Activated CD8-positive, alpha-beta memory T cell treated with anti-CD3 and anti-CD28 coated beads, Interleukin-2, amount 10 ng/mL, durations not matched to agents 7 days and 5 days (primary cell): ENCODE data around the gene LRP5. TPM values are rescaled to one million over a fixed set of nuclear protein-coding genes. Genes with fewer than 3 reads are reported as not detected.

Experiments used
- ATAC-seq: fragments of 150-1000 bp; cut with Tn5 transposase; one replicate; pipeline ENCODE4 v1.10.0; 2021; ENCODE audit warnings: moderate library complexity
- CTCF ChIA-PET: fragments of 350-600 bp; sonication (Branson Sonifier 250); formaldehyde crosslinking; loops from one replicate; lab custom pipeline; 2021; ENCODE audit warnings: antibody characterized with exemption; lab: Charles Lee
- DNase-seq: peaks from one replicate; pipeline ENCODE4 v3.0.0-alpha.2; 2020
- H3K27ac Mint-ChIP-seq: one replicate; pipeline ENCODE4 v1.8.0; 2021; ENCODE audit warnings: mild to moderate bottlenecking, mixed read lengths
- H3K27me3 Mint-ChIP-seq: one replicate; pipeline ENCODE4 v1.8.0; 2021; ENCODE audit warnings: mixed read lengths
- H3K36me3 Mint-ChIP-seq: one replicate; pipeline ENCODE4 v1.8.0; 2021; ENCODE audit warnings: mild to moderate bottlenecking, mixed read lengths
- H3K4me1 Mint-ChIP-seq: one replicate; pipeline ENCODE4 v1.8.0; 2021; ENCODE audit warnings: mixed read lengths
- H3K4me3 Mint-ChIP-seq: one replicate; pipeline ENCODE4 v1.8.0; 2021; ENCODE audit warnings: mild to moderate bottlenecking, moderate library complexity, mixed read lengths
- H3K9me3 Mint-ChIP-seq: one replicate; pipeline ENCODE4 v1.8.0; 2022; ENCODE audit warnings: low read depth, mixed read lengths
- total RNA-seq, 2 experiments: library from RNA; stranded (reverse); gene quantifications; one replicate each; pipeline ENCODE4 v1.2.3, GENCODE V29; 2021

LRP5 gene
- total RNA-seq, 2 experiments from 2014 or later = 15.6 to 16.2 TPM

- Mint-ChIP-seq H3K4me1 (peaks cover 26% of the 10 kb centered on the region), H3K4me3 (no peak overlapping the region), H3K27ac (peak overlapping the region; percentile 63), H3K9me3 (no peaks in the 10 kb centered on the region), H3K27me3 (peaks cover 9% of the 10 kb centered on the region), H3K36me3 (no peaks in the 10 kb centered on the region)
- CTCF ChIA-PET = interaction anchor here (0.8 to 5.2 kb wide), 6 partner anchors 42 to 124 kb away, joined by 3 to 26 read pairs (median 6); no protein-coding TSS in a partner anchor
- ATAC-seq (no peak), DNase-seq (no peak)
Measured at GRCh38 chr11:68381716-68382115, 69.3 kb downstream of the LRP5 start.

- no peak for DNase-seq
- no peak overlapping the region for H3K27ac Mint-ChIP-seq
- H3K36me3 Mint-ChIP-seq = no peaks in the 10 kb centered on the region
- H3K4me3 Mint-ChIP-seq = no peak overlapping the region
- CTCF ChIA-PET = interaction anchor here (0.8 to 5.2 kb wide), 13 partner anchors 9 to 125 kb away, joined by 3 to 26 read pairs (median 3); partner anchors contain the start of gene C11orf24
- H3K4me1 Mint-ChIP-seq = peaks cover 26% of the 10 kb centered on the region
- no peaks in the 10 kb centered on the region for H3K9me3 Mint-ChIP-seq
- no peak for ATAC-seq
- peaks cover 9% of the 10 kb centered on the region for H3K27me3 Mint-ChIP-seq
Measured at GRCh38 chr11:68382358-68382998, 70.1 kb downstream of the LRP5 start.

GRCh38 chr11:68383976-68384501 is 71.6 kb downstream of the LRP5 start:
- DNase-seq (peak; percentile 77), ATAC-seq (peak; percentile 39)
- no peak overlapping the region for H3K4me3 Mint-ChIP-seq
- CTCF ChIA-PET = interaction anchor here (1.0 to 5.2 kb wide), 8 partner anchors 14 to 179 kb away, joined by 3 to 26 read pairs (median 7); no protein-coding TSS in a partner anchor
- H3K27ac Mint-ChIP-seq = no peak overlapping the region
- H3K9me3 Mint-ChIP-seq = no peaks in the 10 kb centered on the region
- no peaks in the 10 kb centered on the region for H3K36me3 Mint-ChIP-seq
- H3K4me1 Mint-ChIP-seq = peaks cover 26% of the 10 kb centered on the region
- H3K27me3 Mint-ChIP-seq = peaks cover 9% of the 10 kb centered on the region

GRCh38 chr11:68384530-68385081 is 72.2 kb downstream of the LRP5 start:
- H3K27me3 Mint-ChIP-seq = peaks cover 9% of the 10 kb centered on the region
- no peak overlapping the region for H3K4me3 Mint-ChIP-seq
- H3K36me3 Mint-ChIP-seq = no peaks in the 10 kb centered on the region
- CTCF ChIA-PET = interaction anchor here (1.2 to 1.8 kb wide), 3 partner anchors 47 to 127 kb away, joined by 6 to 9 read pairs (median 7); no protein-coding TSS in a partner anchor
- H3K27ac Mint-ChIP-seq = no peak overlapping the region
- peaks cover 24% of the 10 kb centered on the region for H3K4me1 Mint-ChIP-seq
- no peak for DNase-seq
- H3K9me3 Mint-ChIP-seq = no peaks in the 10 kb centered on the region
- no peak for ATAC-seq

DNA sequence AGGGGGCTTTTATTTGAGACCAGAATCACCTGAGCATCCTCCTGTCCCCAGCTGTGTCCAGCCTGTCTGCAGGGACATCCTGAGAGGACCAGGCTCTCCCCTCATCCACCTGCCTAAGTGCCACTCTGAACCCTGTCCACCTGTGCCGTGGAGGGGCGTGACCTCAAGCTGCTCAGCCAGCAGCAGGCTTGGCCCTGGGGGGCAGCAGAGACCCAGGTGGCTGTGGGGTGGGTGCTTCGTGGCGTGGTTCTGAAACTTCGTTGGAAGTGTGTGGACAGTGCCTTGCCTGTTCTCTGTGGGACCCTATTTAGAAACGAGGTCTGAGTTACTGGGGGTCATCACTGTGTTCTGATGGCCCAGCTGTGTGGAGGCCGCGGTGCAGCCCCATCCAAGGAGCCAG is 72.7 kb downstream of the LRP5 start:
- no peaks in the 10 kb centered on the region for H3K36me3 Mint-ChIP-seq
- peaks cover 19% of the 10 kb centered on the region for H3K4me1 Mint-ChIP-seq
- CTCF ChIA-PET = interaction anchor here (1.2 to 1.8 kb wide), 2 partner anchors 89 to 128 kb away, joined by 6 to 7 read pairs; no protein-coding TSS in a partner anchor
- no peak for DNase-seq
- peaks cover 4% of the 10 kb centered on the region for H3K27me3 Mint-ChIP-seq
- no peak overlapping the region for H3K4me3 Mint-ChIP-seq
- no peaks in the 10 kb centered on the region for H3K9me3 Mint-ChIP-seq
- no peak for ATAC-seq
- no peak overlapping the region for H3K27ac Mint-ChIP-seq

DNA sequence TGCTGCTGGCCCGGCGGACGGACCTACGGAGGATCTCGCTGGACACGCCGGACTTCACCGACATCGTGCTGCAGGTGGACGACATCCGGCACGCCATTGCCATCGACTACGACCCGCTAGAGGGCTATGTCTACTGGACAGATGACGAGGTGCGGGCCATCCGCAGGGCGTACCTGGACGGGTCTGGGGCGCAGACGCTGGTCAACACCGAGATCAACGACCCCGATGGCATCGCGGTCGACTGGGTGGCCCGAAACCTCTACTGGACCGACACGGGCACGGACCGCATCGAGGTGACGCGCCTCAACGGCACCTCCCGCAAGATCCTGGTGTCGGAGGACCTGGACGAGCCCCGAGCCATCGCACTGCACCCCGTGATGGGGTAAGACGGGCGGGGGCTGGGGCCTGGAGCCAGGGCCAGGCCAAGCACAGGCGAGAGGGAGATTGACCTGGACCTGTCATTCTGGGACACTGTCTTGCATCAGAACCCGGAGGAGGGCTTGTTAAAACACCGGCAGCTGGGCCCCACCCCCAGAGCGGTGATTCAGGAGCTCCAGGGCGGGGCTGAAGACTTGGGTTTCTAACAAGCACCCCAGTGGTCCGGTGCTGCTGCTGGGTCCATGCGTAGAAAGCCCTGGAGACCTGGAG is 74.1 kb downstream of the LRP5 start:
- Mint-ChIP-seq H3K36me3 (no peaks in the 10 kb centered on the region), H3K27me3 (no peaks in the 10 kb centered on the region), H3K9me3 (no peaks in the 10 kb centered on the region), H3K27ac (no peak overlapping the region), H3K4me3 (no peak overlapping the region), H3K4me1 (peaks cover 5% of the 10 kb centered on the region)
- DNase-seq = no peak
- CTCF ChIA-PET = interaction anchor here (1.8 to 2.5 kb wide), 2 partner anchors 90 to 129 kb away, joined by 6 to 9 read pairs; no protein-coding TSS in a partner anchor
- no peak for ATAC-seq

GRCh38 chr11:68387840-68388239 is 75.4 kb downstream of the LRP5 start:
- no peaks in the 10 kb centered on the region for H3K27me3 Mint-ChIP-seq
- H3K4me1 Mint-ChIP-seq = no peaks in the 10 kb centered on the region
- no peaks in the 10 kb centered on the region for H3K9me3 Mint-ChIP-seq
- H3K4me3 Mint-ChIP-seq = no peak overlapping the region
- H3K27ac Mint-ChIP-seq = no peak overlapping the region
- ATAC-seq (no peak), DNase-seq (no peak)
- CTCF ChIA-PET = interaction anchor here (1.5 to 2.5 kb wide), 2 partner anchors 92 to 130 kb away, joined by 8 to 9 read pairs; no protein-coding TSS in a partner anchor
- no peaks in the 10 kb centered on the region for H3K36me3 Mint-ChIP-seq

GRCh38 chr11:68388595-68389198 is 76.3 kb downstream of the LRP5 start:
- Mint-ChIP-seq H3K9me3 (no peaks in the 10 kb centered on the region), H3K4me1 (no peaks in the 10 kb centered on the region), H3K4me3 (no peak overlapping the region), H3K27ac (no peak overlapping the region), H3K27me3 (no peaks in the 10 kb centered on the region), H3K36me3 (no peaks in the 10 kb centered on the region)
- no peak for ATAC-seq
- no peak for DNase-seq
- CTCF ChIA-PET = interaction anchor here (2.5 kb wide), 1 partner anchor 131 kb away, joined by 9 read pairs; no protein-coding TSS in a partner anchor

GRCh38 chr11:68390315-68390714 is 77.9 kb downstream of the LRP5 start:
- Mint-ChIP-seq H3K4me1 (no peaks in the 10 kb centered on the region), H3K9me3 (no peaks in the 10 kb centered on the region), H3K27me3 (no peaks in the 10 kb centered on the region), H3K27ac (no peak overlapping the region), H3K4me3 (no peak overlapping the region), H3K36me3 (no peaks in the 10 kb centered on the region)
- CTCF ChIA-PET = interaction anchor here (1.3 kb wide), 1 partner anchor 8 kb away, joined by 3 read pairs; no protein-coding TSS in a partner anchor
- DNase-seq (no peak), ATAC-seq (no peak)

DNA sequence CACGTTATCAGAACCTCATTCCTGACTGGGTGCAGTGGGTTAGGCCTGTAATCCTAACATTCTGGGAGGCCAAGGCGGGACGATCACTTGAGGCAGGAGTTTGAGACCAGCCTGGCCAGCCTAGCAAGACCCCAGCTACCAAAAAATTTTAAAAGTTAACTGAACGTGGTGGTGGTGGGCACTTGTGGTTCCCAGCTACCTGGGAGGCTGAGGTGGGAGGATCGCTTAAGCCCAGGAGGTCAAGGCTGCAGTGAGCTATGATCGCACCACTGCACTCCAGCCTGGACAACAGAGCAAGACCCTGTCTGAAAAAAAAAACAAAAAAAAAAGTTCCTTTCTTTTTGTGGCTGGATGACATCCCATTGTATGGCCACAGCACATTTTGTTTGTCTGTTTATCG is 80.4 kb downstream of the LRP5 start:
- CTCF ChIA-PET = interaction anchor here (1.4 kb wide), 1 partner anchor 85 kb away, joined by 3 read pairs; no protein-coding TSS in a partner anchor
- Mint-ChIP-seq H3K4me3 (no peak overlapping the region), H3K4me1 (no peaks in the 10 kb centered on the region), H3K27ac (no peak overlapping the region), H3K9me3 (no peaks in the 10 kb centered on the region), H3K36me3 (no peaks in the 10 kb centered on the region), H3K27me3 (no peaks in the 10 kb centered on the region)
- DNase-seq (no peak), ATAC-seq (no peak)

DNA sequence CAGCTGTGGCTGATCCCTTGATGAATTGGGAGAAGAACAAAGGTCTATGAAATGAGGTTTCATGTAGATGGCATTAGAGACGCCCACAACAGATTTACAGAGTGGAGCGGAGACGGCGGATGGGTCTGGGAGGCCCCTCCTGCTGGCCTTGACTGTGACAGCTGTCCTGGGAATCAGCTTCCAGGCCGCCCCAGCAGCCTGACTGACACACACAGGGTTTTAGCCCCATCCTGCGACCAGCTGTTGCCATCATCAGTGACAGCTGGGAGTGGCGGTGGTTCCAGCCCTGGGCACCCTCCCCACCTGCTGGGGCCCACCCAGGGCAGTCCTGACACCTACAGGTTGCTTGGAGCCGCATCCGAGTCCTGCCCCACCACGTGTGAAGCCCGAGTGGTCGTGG is 84.1 kb downstream of the LRP5 start:
- H3K27ac Mint-ChIP-seq = no peak overlapping the region

DNA sequence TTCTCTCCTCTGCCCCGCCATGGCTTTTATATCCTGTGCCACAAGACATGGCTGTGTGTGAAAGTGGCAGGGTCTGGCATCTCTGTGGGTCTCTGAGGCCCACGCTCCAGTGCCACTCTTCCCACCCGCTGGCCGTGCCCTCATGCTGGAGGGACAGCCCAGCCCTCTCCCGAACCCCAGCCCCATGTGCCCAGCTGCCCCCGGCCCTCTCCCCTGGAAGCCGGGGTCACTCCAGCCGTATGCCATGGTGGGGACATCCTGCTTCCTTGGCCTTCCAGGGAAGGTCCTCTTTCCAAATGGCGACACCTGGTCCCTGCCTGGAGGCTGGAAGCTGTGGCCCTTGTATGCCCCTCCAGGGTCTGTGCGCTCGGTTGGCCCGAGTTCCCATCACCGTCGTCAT is 84.9 kb downstream of the LRP5 start:
- no peaks in the 10 kb centered on the region for H3K9me3 Mint-ChIP-seq
- CTCF ChIA-PET = no interaction called here
- no peaks in the 10 kb centered on the region for H3K4me1 Mint-ChIP-seq
- no peak overlapping the region for H3K27ac Mint-ChIP-seq
- H3K27me3 Mint-ChIP-seq = no peaks in the 10 kb centered on the region
- DNase-seq (no peak), ATAC-seq (no peak)
- no peaks in the 10 kb centered on the region for H3K36me3 Mint-ChIP-seq
- no peak overlapping the region for H3K4me3 Mint-ChIP-seq

More for the DNA sequence above, 84.1 kb downstream of the LRP5 start:
- no peak overlapping the region for H3K4me3 Mint-ChIP-seq
- ATAC-seq = no peak
- no peaks in the 10 kb centered on the region for H3K36me3 Mint-ChIP-seq
- H3K27me3 Mint-ChIP-seq = no peaks in the 10 kb centered on the region
- DNase-seq = no peak
- CTCF ChIA-PET = no interaction called here
- H3K9me3 Mint-ChIP-seq = no peaks in the 10 kb centered on the region
- H3K4me1 Mint-ChIP-seq = no peaks in the 10 kb centered on the region
